K562 treated with DMSO at 1 percent for 24 hours (cell line): Measurements from ENCODE around the gene SPAG9. TPM values are rescaled to one million over a fixed set of nuclear protein-coding genes. Genes with fewer than 3 reads are reported as not detected.

ENCODE experiments used
- total RNA-seq: library from RNA; unstranded; fragments of 300-600 nt; gene quantifications from 2 replicates; pipeline ENCODE4 v1.2.3, GENCODE V29; 2022; ENCODE audit warnings: low read depth; ENCODE audit not compliant: insufficient read depth

The SPAG9 gene, protein sequence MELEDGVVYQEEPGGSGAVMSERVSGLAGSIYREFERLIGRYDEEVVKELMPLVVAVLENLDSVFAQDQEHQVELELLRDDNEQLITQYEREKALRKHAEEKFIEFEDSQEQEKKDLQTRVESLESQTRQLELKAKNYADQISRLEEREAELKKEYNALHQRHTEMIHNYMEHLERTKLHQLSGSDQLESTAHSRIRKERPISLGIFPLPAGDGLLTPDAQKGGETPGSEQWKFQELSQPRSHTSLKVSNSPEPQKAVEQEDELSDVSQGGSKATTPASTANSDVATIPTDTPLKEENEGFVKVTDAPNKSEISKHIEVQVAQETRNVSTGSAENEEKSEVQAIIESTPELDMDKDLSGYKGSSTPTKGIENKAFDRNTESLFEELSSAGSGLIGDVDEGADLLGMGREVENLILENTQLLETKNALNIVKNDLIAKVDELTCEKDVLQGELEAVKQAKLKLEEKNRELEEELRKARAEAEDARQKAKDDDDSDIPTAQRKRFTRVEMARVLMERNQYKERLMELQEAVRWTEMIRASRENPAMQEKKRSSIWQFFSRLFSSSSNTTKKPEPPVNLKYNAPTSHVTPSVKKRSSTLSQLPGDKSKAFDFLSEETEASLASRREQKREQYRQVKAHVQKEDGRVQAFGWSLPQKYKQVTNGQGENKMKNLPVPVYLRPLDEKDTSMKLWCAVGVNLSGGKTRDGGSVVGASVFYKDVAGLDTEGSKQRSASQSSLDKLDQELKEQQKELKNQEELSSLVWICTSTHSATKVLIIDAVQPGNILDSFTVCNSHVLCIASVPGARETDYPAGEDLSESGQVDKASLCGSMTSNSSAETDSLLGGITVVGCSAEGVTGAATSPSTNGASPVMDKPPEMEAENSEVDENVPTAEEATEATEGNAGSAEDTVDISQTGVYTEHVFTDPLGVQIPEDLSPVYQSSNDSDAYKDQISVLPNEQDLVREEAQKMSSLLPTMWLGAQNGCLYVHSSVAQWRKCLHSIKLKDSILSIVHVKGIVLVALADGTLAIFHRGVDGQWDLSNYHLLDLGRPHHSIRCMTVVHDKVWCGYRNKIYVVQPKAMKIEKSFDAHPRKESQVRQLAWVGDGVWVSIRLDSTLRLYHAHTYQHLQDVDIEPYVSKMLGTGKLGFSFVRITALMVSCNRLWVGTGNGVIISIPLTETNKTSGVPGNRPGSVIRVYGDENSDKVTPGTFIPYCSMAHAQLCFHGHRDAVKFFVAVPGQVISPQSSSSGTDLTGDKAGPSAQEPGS (N-terminal part only)
- 39.6 and 51.0 TPM in 2 replicates for total RNA-seq

DNA sequence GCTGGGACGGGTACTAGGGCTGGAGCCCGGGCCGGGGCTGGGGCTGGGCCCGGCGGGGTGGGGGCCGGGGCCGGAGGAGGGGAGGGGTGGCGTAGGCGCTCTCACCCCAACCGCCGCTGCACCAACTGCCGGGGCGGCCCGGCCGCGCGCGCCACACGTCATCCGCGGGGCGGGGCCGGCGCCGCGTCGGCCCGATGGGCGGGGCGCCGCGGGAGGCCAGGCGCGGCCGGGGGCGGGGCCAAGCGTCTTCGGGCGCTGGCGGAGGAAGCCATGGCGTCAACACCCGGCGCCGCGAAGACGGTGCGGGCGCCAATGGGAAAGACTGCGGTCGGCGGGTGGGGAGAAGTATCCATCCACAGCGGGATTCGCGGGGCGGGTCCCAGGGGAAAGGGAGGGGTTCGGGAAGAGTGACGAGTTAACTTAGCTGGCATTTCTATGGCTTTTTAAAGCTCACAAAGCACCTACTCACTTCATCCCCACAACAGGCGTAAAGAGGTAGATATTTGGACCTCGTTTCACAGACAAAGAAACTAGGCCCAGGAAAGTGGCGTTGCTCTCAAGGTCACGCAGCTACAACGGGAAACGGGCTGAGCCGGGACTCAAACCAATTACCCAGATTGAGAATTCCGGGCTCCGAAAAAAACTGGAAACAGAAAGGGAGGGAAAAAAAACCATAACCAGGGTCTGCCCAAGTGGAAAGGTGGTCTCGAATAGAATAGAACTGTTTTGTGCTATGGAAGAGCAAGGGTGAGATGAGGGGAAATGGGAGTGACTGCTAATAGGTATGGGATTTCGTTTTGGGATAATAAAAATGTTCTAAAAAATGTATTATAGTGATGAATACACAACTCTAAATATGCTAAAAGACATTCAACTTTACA, at the start of gene SPAG9:
TSS of gene SPAG9 (minus strand) at position 130 of the 881 bp plus-strand sequence. CDS start 212 bp downstream, outside the sequence.

GRCh38 chr17:51166198-51166986, 45.7 kb upstream of the SPAG9 start, which contains the start of gene NME2:
Gene NME2 (plus strand): TSS chr17:51166411. CDS start chr17:51166831, 420 bp downstream.

DNA sequence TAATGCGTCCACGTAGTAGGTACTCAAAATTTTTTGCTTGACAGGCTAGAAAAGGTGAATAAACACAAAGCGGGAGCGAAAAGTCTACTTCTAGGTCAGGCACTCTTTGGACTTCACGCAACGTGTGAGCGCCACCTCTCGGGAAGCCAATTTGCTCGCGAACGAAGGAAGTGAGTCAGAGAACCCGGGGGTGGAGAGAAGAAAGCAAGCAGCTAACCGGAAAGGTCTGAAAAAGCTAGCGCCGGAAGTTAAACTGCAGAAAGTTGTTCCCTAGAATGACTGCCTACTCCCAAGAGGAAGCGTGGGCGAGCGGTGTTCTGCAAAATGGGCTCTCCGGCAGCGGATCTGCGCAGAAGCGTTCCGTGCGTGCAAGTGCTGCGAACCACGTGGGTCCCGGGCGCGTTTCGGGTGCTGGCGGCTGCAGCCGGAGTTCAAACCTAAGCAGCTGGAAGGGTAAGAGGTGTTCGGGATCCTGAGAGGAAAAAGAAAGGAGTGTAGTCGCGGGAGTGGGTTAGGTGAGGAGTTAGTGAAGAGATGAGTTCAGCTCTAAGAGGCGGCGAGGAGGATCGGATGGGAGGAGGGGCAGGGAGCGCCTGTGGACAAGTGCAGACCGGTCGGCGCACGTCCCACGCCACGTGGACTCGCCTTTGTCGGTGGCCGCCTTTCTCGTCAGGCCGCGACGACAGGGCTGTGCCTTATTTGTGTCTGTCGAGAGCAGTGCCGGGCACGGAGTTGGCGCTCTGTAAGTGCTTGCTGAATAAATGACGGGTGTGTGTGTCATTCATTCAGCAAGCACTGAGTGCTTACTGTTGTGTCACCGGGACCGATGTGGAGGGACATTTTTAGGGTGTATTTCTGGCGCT, 32.8 kb upstream of the SPAG9 start, which contains the start of gene NME1:
TSS of gene NME1 (plus strand) at position 350 of the 863 bp plus-strand sequence. CDS start 2,096 bp downstream, outside the sequence.

Other genes with a start within 250 kb of the SPAG9 start
- gene NME1, start 32.7 kb upstream of the SPAG9 start, total RNA-seq = 63.4 and 66.6 TPM in 2 replicates
- gene NME2, start 45.5 kb upstream of the SPAG9 start, total RNA-seq = 868 and 956 TPM in 2 replicates
- 5.1 and 5.7 TPM in 2 replicates for gene MBTD1, start 139.2 kb upstream of the SPAG9 start, total RNA-seq
- 42.0 and 45.0 TPM in 2 replicates for gene UTP18, start 139.7 kb upstream of the SPAG9 start, total RNA-seq